HG03066 (cell line): ENCODE data around the gene TFAP2A.

Experiments used
- ATAC-seq: cut with Tn5 transposase; IDR thresholded peaks from one replicate; pipeline ENCODE4 v1.9.1; 2021; ENCODE audit warnings: low read depth; ENCODE audit not compliant: unreplicated experiment

TFAP2A gene

GRCh38 chr6:10426781-10427279 lies 12.0 kb upstream of the TFAP2A start:
- no peak for ATAC-seq

DNA sequence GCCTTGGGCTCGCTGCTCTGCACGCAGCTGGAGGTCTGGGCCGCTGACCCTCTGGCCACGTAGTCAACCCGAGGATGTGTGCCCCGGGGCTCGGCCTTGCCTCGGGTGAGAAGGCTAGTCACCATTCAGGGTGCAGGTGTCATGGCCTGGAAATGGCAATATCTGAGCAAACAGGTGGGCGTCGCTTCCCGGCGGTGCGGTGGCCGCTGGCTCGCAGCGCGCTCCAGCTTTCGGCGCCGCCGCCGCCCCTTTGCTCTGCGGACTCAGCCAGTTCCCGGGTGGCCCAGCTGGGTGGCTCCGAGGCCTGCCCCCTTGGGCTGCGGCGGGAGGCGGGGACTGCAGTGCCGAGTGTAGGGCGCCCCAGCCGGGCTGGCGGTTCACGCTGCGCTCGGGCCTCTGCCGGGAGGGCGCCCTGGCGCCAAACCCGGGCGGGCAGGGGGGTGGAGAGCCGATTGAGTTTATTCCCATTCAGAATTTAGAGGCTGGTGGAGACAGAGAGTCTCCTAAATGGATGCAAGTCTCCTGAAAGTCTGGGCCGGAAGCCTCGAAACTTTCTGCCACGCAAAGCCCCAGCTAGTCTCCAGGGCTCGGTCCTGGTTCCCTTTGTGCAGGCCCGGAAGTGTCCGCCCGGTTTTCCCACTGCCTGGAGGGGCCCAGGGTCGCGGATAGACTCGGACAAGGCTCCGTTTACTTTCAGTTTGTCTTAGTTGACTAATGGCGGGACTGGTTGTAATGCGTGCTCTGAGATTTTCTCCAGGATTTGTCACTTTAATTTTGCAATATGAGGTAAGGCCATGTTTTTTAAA lies 11.3 kb upstream of the TFAP2A start:
- ATAC-seq = peak; percentile 55

GRCh38 chr6:10425176-10425974 lies 10.5 kb upstream of the TFAP2A start:
- no peak for ATAC-seq

DNA sequence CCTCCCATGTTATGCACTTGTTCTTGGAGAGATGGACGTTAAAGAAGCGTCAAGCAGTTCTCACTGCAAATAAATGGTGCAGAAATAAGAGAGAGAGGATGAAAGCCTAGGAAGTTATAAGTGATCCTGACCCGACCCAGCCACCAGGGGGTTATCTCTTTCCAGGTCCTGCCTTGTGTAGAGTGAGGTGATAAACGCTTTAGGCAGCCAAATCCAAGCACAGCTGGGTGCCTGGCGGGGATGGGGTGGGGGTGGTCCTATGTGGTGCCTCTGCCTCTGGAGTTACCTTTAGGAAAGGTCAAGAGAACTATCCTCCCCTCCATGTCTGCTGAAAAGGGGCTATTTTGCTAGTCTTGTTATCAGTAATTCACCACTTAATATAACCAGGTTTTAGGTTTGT lies 9.2 kb upstream of the TFAP2A start:
- no peak for ATAC-seq

GRCh38 chr6:10422737-10423034 lies 7.8 kb upstream of the TFAP2A start:
- ATAC-seq = no peak

GRCh38 chr6:10421921-10422736 lies 7.3 kb upstream of the TFAP2A start:
- no peak for ATAC-seq

- no peak for ATAC-seq
Observed at GRCh38 chr6:10421158-10421920, 6.5 kb upstream of the TFAP2A start.

DNA sequence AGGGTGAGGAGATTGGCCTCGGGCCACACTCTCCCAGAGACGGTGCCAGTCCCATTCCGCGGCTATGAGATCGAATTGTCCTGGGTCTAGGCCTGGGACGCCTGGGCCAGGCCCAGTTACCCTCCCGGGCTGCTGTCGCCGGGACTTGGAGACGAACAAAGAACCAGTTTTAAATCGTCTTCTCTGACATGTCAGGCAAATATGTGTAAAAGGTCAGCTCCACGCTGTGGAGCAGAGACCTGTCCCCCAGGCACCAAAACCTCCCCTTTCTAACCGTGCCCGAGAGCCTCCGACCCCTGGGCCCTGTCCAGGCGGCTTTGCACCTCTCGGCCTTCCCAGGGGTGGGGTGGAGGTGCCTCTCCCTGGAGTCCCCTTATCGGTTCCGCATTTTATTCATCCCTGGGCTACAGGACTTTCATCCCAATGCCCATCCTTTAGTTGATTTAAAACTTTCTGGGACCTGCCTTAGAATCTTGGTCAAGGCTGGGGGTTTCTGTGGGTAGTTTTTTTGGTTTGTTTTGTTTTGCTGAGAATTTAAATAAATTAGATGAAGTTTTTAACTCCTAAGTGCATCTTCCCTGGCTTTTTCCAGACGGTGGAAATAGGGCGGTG lies 5.8 kb upstream of the TFAP2A start:
- no peak for ATAC-seq

DNA sequence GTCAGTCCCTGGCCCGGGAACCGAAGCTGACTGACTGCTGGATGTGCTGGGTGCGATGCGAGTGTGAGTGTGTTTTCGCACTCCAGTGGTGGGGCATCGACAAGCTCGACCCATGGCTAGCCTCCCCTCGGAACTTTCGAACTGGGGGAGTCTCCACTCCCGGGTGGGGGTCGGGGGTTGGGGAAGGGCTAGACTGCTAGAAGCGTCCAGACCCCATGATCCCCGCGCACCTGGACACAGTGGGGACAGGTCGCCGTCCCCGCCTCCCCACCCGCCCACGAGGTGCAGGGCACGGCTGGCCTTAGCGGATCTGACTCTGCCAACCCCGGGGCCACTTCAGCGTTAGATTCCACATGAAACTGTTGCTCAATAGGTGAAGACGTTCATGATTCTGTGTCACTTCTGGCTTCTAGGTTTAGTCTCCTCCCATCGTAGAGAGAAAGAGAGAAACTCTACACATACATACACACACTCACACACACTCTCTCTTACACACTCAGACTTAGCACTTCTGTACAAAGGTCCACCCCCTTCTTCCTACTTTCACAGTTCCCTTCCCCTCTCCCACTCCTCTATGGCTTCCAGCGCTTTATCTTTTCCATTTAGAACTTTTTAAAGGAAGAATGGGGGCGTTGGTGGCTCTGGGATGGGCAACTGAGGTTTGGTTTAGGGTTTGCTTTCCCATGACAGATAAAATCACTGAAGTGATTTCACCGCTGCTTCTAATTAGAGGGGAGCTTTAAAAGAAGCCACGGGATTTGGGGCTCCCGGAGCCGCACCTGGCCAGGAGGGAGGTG lies 5.1 kb upstream of the TFAP2A start:
- ATAC-seq = no peak

- ATAC-seq = no peak
Observed at GRCh38 chr6:10418862-10419748, 4.2 kb upstream of the TFAP2A start.

DNA sequence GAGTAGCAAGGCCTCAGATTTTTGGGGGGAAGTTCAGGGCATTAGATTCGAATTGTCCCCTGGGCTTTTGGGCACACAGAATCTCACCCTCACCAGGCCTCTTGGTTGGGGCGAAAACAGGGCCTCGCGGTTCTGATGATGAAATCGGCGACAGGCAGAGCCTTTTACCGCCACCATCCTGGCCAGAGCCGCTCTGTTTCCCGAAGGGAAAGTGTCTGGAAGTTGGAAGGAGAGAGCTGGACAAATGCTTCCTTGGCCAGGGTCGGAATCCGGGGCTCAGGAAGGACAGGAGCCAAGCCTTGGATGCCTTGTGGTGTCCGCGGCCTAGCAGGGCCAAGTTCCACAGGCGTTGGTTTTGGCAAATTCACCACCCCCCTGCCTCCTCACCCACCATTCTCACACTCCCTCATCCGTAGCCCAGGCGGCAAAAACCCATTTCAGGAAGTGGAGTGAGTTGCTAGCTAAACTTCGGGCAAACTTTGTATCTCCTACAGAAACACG lies 3.5 kb upstream of the TFAP2A start:
- no peak for ATAC-seq

DNA sequence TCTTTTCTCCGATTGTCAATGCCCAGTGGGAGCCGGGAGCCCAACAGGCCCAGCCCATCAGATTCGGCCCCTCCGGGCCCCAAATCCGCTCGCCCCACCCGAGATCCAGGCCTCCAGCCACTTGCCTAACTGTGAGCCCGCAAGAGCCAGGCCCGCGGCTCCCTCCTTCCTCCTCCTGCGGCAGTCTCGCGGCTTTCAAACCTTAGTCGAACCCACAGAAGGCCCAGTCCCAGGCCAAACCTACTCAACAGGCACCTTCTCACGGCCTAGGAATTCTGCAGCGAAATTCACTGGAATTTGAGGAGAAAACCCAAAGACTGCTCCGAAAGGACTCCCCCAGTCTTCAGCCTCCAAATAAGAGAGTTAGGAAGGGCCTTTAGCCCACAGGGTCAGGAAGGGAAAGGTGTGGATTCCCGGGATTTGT lies 2.8 kb upstream of the TFAP2A start:
- no peak for ATAC-seq

DNA sequence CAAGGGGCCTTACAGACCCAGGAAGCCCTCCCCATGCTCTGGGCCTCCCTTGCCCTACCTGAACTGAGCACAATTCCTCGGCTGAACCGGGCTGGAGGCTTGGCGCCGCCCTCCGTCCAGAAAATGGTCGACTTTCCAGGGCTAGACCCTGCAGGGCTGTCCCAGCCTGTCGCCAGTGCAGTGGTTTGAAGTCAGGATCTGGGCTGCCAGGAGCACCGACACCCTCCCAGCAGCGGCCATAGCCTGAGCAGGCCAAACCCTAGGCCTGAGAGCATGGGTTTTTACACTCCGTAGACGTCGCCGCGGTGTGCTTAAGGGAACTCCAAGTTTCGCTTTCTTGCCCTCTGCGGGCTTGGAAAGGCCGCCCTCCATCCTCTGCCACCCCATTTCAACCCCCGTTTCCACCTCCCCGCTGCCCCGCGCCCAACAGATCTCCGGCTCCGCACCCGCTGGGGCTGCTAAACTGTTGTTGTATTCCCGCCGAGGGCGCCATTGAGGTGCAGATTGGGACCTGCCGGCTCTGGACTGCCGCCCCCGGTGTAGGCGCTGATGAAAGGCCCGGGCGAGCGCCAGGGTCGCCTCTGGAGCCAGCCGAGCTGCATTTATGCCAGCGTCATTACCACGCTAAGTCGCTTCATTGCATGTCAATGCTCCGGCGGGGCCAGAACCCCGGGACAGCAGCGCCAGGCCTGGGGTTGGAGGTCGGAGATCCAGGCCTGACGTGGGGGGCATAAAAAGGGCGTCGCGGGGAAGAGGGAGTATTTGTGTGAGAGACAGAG lies 2.2 kb upstream of the TFAP2A start:
- ATAC-seq = no peak

- ATAC-seq = no peak
Observed at GRCh38 chr6:10416516-10416862, 1.6 kb upstream of the TFAP2A start.

GRCh38 chr6:10415617-10416480 lies 975 bp upstream of the TFAP2A start:
- no peak for ATAC-seq
